Left renal cortex interstitium (tissue), 4 donors: ENCODE results near the gene LLCFC1. TPM values are rescaled to one million over a fixed set of nuclear protein-coding genes. Genes with fewer than 3 reads are reported as not detected.

Experiments
- DNase-seq, 4 donors: peaks; one replicate each; pipeline ENCODE4 v3.0.0-alpha.2; 2013; ENCODE audit warnings: low read depth in 4 of 4, low spot score in 2 of 4, missing footprints in 1 of 4
- polyA plus RNA-seq, 4 donors: library from polyadenylated mRNA; unstranded; fragments of 120-200 nt; gene quantifications; one replicate each; pipeline ENCODE4 v1.2.1, GENCODE V29; 2013; ENCODE audit not compliant: insufficient read length in 4 of 4

LLCFC1 gene
- polyA plus RNA-seq, 4 donors = 0.24 to 1.3 (median 0.72) TPM

- DNase-seq = no peak
Measured at GRCh38 chr7:142908921-142909890, 30.1 kb upstream of the LLCFC1 start.

GRCh38 chr7:142910031-142910433 is 29.3 kb upstream of the LLCFC1 start:
- DNase-seq = no peak

GRCh38 chr7:142910481-142910880 is 28.8 kb upstream of the LLCFC1 start:
- DNase-seq = no peak

- DNase-seq = no peak
Measured at GRCh38 chr7:142913051-142913450, 26.2 kb upstream of the LLCFC1 start.

- DNase-seq = no peak
Measured at GRCh38 chr7:142913566-142913965, 25.7 kb upstream of the LLCFC1 start.

GRCh38 chr7:142914121-142914520 is 25.2 kb upstream of the LLCFC1 start:
- no peak for DNase-seq

- no peak for DNase-seq
Measured at GRCh38 chr7:142915315-142915714, 24.0 kb upstream of the LLCFC1 start.

GRCh38 chr7:142916508-142916907 is 22.8 kb upstream of the LLCFC1 start:
- peak in 1 of 4 donors; percentile 29 for DNase-seq

GRCh38 chr7:142917447-142917846 is 21.8 kb upstream of the LLCFC1 start:
- no peak for DNase-seq

GRCh38 chr7:142918901-142919300 is 20.4 kb upstream of the LLCFC1 start:
- no peak for DNase-seq

GRCh38 chr7:142919656-142920055 is 19.6 kb upstream of the LLCFC1 start:
- DNase-seq = no peak

GRCh38 chr7:142923391-142923790 is 15.9 kb upstream of the LLCFC1 start:
- no peak for DNase-seq

GRCh38 chr7:142925413-142925812 is 13.9 kb upstream of the LLCFC1 start:
- DNase-seq = no peak

GRCh38 chr7:142927085-142927745 is 12.1 kb upstream of the LLCFC1 start:
- DNase-seq = no peak

- no peak for DNase-seq
Measured at GRCh38 chr7:142927949-142928348, 11.3 kb upstream of the LLCFC1 start.

GRCh38 chr7:142930126-142930730 is 9.1 kb upstream of the LLCFC1 start:
- no peak for DNase-seq

- no peak for DNase-seq
Measured at GRCh38 chr7:142932386-142933091, 6.7 kb upstream of the LLCFC1 start.

- no peak for DNase-seq
Measured at GRCh38 chr7:142933092-142933475, 6.2 kb upstream of the LLCFC1 start.

- DNase-seq = no peak
Measured at GRCh38 chr7:142933624-142934023, 5.7 kb upstream of the LLCFC1 start, which contains the start of gene TRPV5. TRPV5 (minus strand) TSS chr7:142933746; CDS start chr7:142933459, 287 bp downstream.

- no peak for DNase-seq
Measured at GRCh38 chr7:142934056-142934455, 5.2 kb upstream of the LLCFC1 start.
